GM12892 (cell line): ENCODE results near the gene PDE8B.

Source experiments
- POLR2A ChIP-seq: IDR thresholded peaks from 2 replicates; pipeline ENCODE4 v1.6.1; 2011; ENCODE audit warnings: low read depth, low read length, control low read depth
- POLR2AphosphoS5 ChIP-seq: IDR thresholded peaks from 2 replicates; pipeline ENCODE4 v1.6.1; 2011; ENCODE audit warnings: low read depth, low read length, control low read depth
- TAF1 ChIP-seq: IDR thresholded peaks from 2 replicates; pipeline ENCODE4 v1.6.1; 2011; ENCODE audit warnings: low read depth, mild to moderate bottlenecking, control low read depth, low read length, borderline replicate concordance

DNA sequence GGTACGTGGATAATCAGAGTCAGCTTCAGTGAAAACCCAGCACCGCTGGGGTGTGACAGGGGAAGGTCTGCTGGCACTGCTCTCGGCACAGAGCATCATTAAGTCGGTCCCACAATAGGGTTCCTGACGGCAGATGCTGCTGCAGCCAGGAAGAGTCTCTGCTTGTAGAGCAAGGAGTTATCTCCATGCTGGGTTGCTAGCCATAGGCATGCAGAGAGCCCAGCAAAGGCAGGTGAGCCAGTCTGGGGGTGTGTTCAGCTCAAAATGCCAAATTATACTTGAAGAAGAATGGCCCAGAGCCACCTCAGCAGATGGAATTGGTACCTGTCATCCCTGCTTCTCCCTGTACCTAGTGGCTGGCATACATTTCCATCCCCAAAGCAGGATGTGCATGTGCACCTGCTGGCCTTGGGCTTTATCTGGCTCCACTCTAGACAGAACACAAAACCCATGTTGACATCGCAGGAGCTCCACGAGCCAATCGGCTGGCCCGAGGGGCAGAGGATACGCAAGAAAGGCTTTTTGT, 180.8 kb downstream of the PDE8B start:
- TF ChIP-seq POLR2A (no peak), POLR2AphosphoS5 (no peak), TAF1 (no peak)
